ENCODE results near the gene SLC35B3.

- TF ChIP-seq POLR2A (IDR thresholded peaks at IDR 0.05) (no peak), EP300 (IDR thresholded peaks at IDR 0.05) (no peak), CTCF (IDR thresholded peaks at IDR 0.05) (peak in 1 of 7 experiments; percentile 21)
Observed at GRCh38 chr6:8481727-8482126, 46.4 kb upstream of the SLC35B3 start.
